OCI-LY7 (cell line): ENCODE results near the gene CDC42BPB. TPM values are rescaled to one million over a fixed set of nuclear protein-coding genes. Genes with fewer than 3 reads are reported as not detected.

ENCODE experiments used
- BruUV-seq: library from RNA; stranded (reverse); fragments of 400-500 nt; replicated peaks from 2 replicates; lab custom pipeline; 2021; lab: Mats Ljungman, UMichigan
- CTCF ChIA-PET: fragments of 300-600 bp; sonication (Branson Sonifier 250); formaldehyde crosslinking; loops from one replicate; lab custom pipeline; 2022; ENCODE audit warnings: antibody characterized with exemption; ENCODE audit not compliant: unreplicated experiment; lab: Charles Lee
- POLR2A ChIA-PET: fragments of 300-600 bp; sonication (Branson Sonifier 250); formaldehyde crosslinking; loops from one replicate; lab custom pipeline; 2022; ENCODE audit warnings: antibody characterized with exemption; lab: Charles Lee
- DNase-seq: peaks from one replicate; pipeline ENCODE4 v3.0.0-alpha.2; 2015; ENCODE audit warnings: low spot score
- H2AFZ ChIP-seq: fragments of 200-600 bp; sonication (generic), shearing (Covaris generic); 2 replicates; pipeline ENCODE4 v1.6.1; 2014; ENCODE audit warnings: mild to moderate bottlenecking, antibody characterized with exemption, low read length, moderate library complexity
- H3K27ac ChIP-seq: fragments of 200-600 bp; sonication (generic); 2 replicates; pipeline ENCODE4 v1.5.1; 2014; ENCODE audit warnings: mixed run types, low read depth, mild to moderate bottlenecking, moderate library complexity, low read length, inconsistent platforms; ENCODE audit not compliant: poor library complexity, severe bottlenecking
- H3K36me3 ChIP-seq: fragments of 200-600 bp; sonication (generic); 2 replicates; pipeline ENCODE4 v1.6.1; 2014; ENCODE audit warnings: mild to moderate bottlenecking, antibody characterized with exemption, low read length, moderate library complexity, mixed read lengths; ENCODE audit not compliant: insufficient read depth
- H3K4me1 ChIP-seq: fragments of 200-600 bp; sonication (generic); 2 replicates; pipeline ENCODE4 v1.5.1; 2014; ENCODE audit warnings: mild to moderate bottlenecking, low read length; ENCODE audit not compliant: insufficient read depth, poor library complexity, severe bottlenecking
- H3K4me2 ChIP-seq: fragments of 200-600 bp; sonication (generic); 2 replicates; pipeline ENCODE4 v1.6.1; 2014; ENCODE audit warnings: mild to moderate bottlenecking, low read length
- H3K4me3 ChIP-seq: fragments of 200-600 bp; sonication (generic); 2 replicates; pipeline ENCODE4 v1.5.1; 2014; ENCODE audit warnings: mild to moderate bottlenecking, low read depth, low read length; ENCODE audit not compliant: poor library complexity, severe bottlenecking
- H3K79me2 ChIP-seq: fragments of 200-600 bp; sonication (generic); 2 replicates; pipeline ENCODE4 v1.6.1; 2016; ENCODE audit warnings: low read depth, mild to moderate bottlenecking, low read length, moderate library complexity, mixed read lengths; ENCODE audit not compliant: insufficient read depth
- H3K9me2 ChIP-seq: fragments of 200-600 bp; sonication (generic); 2 replicates; pipeline ENCODE4 v1.6.1; 2016; ENCODE audit warnings: mild to moderate bottlenecking, low read length, mixed read lengths; ENCODE audit not compliant: insufficient read depth
- H3K9me3 ChIP-seq: fragments of 200-600 bp; sonication (generic); 2 replicates; pipeline ENCODE4 v1.6.1; 2014; ENCODE audit warnings: mild to moderate bottlenecking, mixed run types, low read length, mixed read lengths
- H4K20me1 ChIP-seq: fragments of 200-600 bp; sonication (generic); 2 replicates; pipeline ENCODE4 v1.6.1; 2014; ENCODE audit warnings: mild to moderate bottlenecking, antibody characterized with exemption, low read length, moderate library complexity, mixed read lengths; ENCODE audit not compliant: insufficient read depth
- EZH2phosphoT487 ChIP-seq: fragments of 200-600 bp; sonication (generic); IDR thresholded peaks from 2 replicates; pipeline ENCODE4 v1.6.1; 2018; ENCODE audit warnings: low read depth, borderline replicate concordance, mild to moderate bottlenecking, mixed run types, antibody characterized with exemption, low read length, moderate library complexity, mixed read lengths
- intact Hi-C: fragments of 100-400 bp; cut with micrococcal nuclease; formaldehyde crosslinking; loops from one replicate; pipeline ENCODE4 v1.10.0; 2022; ENCODE audit not compliant: unreplicated experiment
- total RNA-seq, 2 experiments: library from RNA; depleted of rRNA in 1 of 2; stranded (reverse); fragments of >200 nt in 1 of 2; shearing (Covaris generic) in 1 of 2; gene quantifications; 2 replicates each; pipeline ENCODE4 v1.2.3, GENCODE V29; 2014 to 2022
- TF ChIP-seq, protein P1 (sequence below): fragments of 200-600 bp; sonication (generic); conservative IDR thresholded peaks from 2 replicates; pipeline ENCODE4 v1.5.1; 2014; ENCODE audit warnings: mild to moderate bottlenecking, antibody characterized with exemption, low read length, moderate library complexity, mixed read lengths

CDC42BPB gene
- total RNA-seq, 2 experiments from 2014 or later, result 0.03 to 0.46 TPM

DNA sequence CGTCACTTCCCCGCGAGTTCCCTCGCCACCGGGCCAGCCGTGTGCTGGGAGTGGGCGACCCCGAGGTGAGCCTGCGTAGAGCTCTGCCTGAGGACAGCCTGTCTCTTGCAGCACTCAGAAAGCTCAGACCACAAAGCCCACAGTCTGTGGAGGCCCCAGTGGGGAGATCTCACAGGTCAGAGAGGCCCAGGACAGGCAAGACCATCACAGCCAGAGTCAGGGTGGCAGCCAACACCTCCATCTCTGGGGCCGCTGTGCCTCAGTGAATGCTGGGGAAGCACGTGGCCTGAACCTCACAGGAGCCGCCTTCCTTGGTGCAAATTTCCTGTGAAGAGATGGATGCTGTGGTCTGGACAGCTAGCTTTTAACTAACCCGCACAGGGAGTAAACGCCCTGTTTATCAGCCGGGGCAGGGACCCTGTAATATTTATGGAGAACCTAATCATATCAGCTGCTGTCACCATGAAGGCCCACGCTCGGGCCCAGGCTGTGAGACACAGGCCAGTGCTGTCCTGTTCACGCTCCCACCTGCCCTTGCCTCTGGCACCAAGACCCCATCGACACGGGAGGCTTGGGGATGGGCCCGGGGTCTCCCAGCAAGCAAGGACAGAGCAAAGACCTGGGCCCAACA, 56.9 kb downstream of the CDC42BPB start:
- Histone ChIP-seq H3K27ac (no peak overlapping the region), H3K79me2 (no peaks in the 10 kb centered on the region), H3K4me2 (no peak overlapping the region), H3K4me1 (no peaks in the 10 kb centered on the region), H4K20me1 (no peaks in the 10 kb centered on the region), H3K9me2 (no peaks in the 10 kb centered on the region), H3K36me3 (no peaks in the 10 kb centered on the region), H3K4me3 (no peak overlapping the region), H2AFZ (no peak overlapping the region), H3K9me3 (no peaks in the 10 kb centered on the region)
- ChIA-PET CTCF (no interaction called here), POLR2A (interaction anchor here (0.6 kb wide), 1 partner anchor 1640 kb away, joined by 4 read pairs; no protein-coding TSS in a partner anchor)
- intact Hi-C loops, result loop anchor here (10.0 kb wide), 1 partner anchor 306 kb away; no protein-coding TSS in a partner anchor
- DNase-seq, result no peak
- no TSS peak for BruUV-seq
- no peak for TF ChIP-seq EZH2phosphoT487
- TF ChIP-seq, protein P1, sequence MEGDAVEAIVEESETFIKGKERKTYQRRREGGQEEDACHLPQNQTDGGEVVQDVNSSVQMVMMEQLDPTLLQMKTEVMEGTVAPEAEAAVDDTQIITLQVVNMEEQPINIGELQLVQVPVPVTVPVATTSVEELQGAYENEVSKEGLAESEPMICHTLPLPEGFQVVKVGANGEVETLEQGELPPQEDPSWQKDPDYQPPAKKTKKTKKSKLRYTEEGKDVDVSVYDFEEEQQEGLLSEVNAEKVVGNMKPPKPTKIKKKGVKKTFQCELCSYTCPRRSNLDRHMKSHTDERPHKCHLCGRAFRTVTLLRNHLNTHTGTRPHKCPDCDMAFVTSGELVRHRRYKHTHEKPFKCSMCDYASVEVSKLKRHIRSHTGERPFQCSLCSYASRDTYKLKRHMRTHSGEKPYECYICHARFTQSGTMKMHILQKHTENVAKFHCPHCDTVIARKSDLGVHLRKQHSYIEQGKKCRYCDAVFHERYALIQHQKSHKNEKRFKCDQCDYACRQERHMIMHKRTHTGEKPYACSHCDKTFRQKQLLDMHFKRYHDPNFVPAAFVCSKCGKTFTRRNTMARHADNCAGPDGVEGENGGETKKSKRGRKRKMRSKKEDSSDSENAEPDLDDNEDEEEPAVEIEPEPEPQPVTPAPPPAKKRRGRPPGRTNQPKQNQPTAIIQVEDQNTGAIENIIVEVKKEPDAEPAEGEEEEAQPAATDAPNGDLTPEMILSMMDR, result no peak

DNA sequence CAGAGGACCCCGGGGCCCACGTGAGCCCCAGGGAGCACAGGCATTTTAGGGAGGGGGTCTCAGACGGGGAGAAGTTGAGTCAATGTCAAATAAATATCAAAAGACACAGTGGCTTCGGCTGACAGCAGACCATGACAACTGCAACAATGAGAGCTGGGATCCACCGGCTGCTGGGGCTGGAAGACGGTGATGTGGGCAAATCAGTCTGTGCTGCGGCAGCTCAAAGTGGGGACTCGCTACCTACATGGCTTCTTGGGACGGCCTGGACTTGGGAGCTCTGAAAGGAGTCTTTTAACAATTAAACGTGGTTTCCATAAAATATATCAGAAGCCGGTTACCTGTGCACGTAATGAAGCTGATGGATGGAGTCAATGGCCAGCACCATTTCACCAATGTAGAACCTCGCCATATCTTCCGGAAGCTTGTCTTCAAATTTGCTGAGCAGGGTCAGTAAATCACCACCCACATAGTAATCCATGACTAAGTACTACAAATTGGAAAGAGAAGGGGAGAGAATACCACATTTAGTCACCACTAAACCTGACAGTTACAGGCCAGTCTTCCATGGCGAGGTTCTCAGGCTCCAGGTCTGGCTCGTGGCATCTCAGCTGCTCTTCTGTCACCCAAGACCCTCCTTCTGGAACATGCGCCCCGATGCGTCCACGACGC, 58.0 kb downstream of the CDC42BPB start:
- TF ChIP-seq, protein P1, result no peak
- TF ChIP-seq EZH2phosphoT487, result no peak
- Histone ChIP-seq H3K79me2 (no peaks in the 10 kb centered on the region), H3K4me2 (no peak overlapping the region), H4K20me1 (no peaks in the 10 kb centered on the region), H3K9me3 (no peaks in the 10 kb centered on the region), H2AFZ (no peak overlapping the region), H3K9me2 (no peaks in the 10 kb centered on the region), H3K27ac (no peak overlapping the region), H3K4me1 (no peaks in the 10 kb centered on the region), H3K36me3 (no peaks in the 10 kb centered on the region), H3K4me3 (no peak overlapping the region)
- ChIA-PET POLR2A (no interaction called here), CTCF (interaction anchor here (0.6 kb wide), 1 partner anchor 225 kb away, joined by 3 read pairs; no protein-coding TSS in a partner anchor)
- no peak for DNase-seq
- BruUV-seq, result no TSS peak
- intact Hi-C loops, result no loop called here

DNA sequence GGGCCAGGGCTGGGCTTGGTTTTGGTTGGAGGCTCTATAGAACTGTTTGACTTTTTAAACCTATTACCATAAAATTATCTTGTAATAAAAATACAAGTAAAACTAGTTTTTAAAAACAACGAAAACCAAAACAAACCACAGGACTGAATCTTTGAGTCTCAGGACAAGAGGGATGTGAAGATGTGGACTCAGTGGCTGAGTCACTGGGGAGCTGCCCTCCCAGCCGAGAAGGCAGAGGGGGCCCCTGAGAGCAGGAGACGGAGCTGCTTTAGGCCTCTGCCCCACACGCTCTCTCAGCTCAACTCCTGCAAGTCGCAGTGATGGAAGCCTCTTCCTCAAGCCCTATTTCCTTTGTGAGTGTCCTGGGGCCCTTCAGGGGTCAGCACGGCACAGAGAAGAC, 59.0 kb downstream of the CDC42BPB start:
- Histone ChIP-seq H3K4me3 (no peak overlapping the region), H3K36me3 (no peaks in the 10 kb centered on the region), H3K79me2 (no peaks in the 10 kb centered on the region), H3K9me2 (no peaks in the 10 kb centered on the region), H3K9me3 (no peaks in the 10 kb centered on the region), H3K27ac (no peak overlapping the region), H4K20me1 (no peaks in the 10 kb centered on the region), H3K4me1 (no peaks in the 10 kb centered on the region), H2AFZ (no peak overlapping the region), H3K4me2 (no peak overlapping the region)
- POLR2A ChIA-PET, result no interaction called here
- CTCF ChIA-PET, result no interaction called here
- DNase-seq, result no peak
- BruUV-seq, result no TSS peak
- intact Hi-C loops, result no loop called here
- TF ChIP-seq EZH2phosphoT487, result no peak
- TF ChIP-seq, protein P1, result no peak
